SK-N-SH (cell line): Measurements from ENCODE around the gene NOP16. TPM values are rescaled to one million over a fixed set of nuclear protein-coding genes. Genes with fewer than 3 reads are reported as not detected.

ENCODE experiments used
- CTCF ChIA-PET: fragments of 300-600, 350-600 bp; formaldehyde crosslinking; extraction: SDS; loops from one replicate; lab custom pipeline; 2021; lab: Yijun Ruan, JAX
- POLR2A ChIA-PET: fragments of 350-600 bp; sonication (Branson Sonifier 250); formaldehyde crosslinking; extraction: SDS; loops from one replicate; lab custom pipeline; 2020; ENCODE audit warnings: antibody characterized with exemption, inconsistent platforms; lab: Yijun Ruan, JAX
- DNase-seq: peaks from one replicate; pipeline ENCODE4 v3.0.0; 2012
- H2AFZ ChIP-seq: fragments of 200-600 bp; sonication (generic); 2 replicates; pipeline ENCODE4 v1.8.1; 2016; ENCODE audit warnings: antibody characterized with exemption, mild to moderate bottlenecking, low read depth
- H3F3A ChIP-seq: fragments of 200-600 bp; sonication (generic); replicated peaks from 2 replicates; pipeline ENCODE3; 2016; ENCODE audit warnings: antibody characterized with exemption, mild to moderate bottlenecking; ENCODE audit not compliant: insufficient read depth
- H3K27ac ChIP-seq, 2 experiments: fragments of 200-500 bp in 1 of 2; fragments of 200-600 bp in 1 of 2; sonication (Bioruptor generic) in 1 of 2; sonication (generic), shearing (Covaris generic) in 1 of 2; 2 replicates each; pipeline versions ENCODE4 v1.5.1 to v1.6.1; 2014 to 2016; ENCODE audit warnings: low read depth in 2 of 2, inconsistent platforms in 1 of 2, low read length in 1 of 2, mild to moderate bottlenecking in 1 of 2, mixed read lengths in 1 of 2
- H3K27me3 ChIP-seq: fragments of 200-600 bp; sonication (generic), shearing (Covaris generic); 2 replicates; pipeline ENCODE4 v1.6.1; 2016; ENCODE audit warnings: mixed run types; ENCODE audit not compliant: insufficient read depth
- H3K36me3 ChIP-seq, 2 experiments: fragments of 200-500 bp in 1 of 2; fragments of 200-600 bp in 1 of 2; sonication (Bioruptor generic) in 1 of 2; sonication (generic) in 1 of 2; replicated peaks in 1 of 2; 2 replicates each; pipeline versions ENCODE3 to v1.5.1; 2014 to 2016; ENCODE audit warnings: low read length in 1 of 2, mild to moderate bottlenecking in 1 of 2; ENCODE audit not compliant: insufficient read depth in 2 of 2, control insufficient read depth in 1 of 2
- H3K4me1 ChIP-seq, 2 experiments: fragments of 200-500 bp in 1 of 2; fragments of 200-600 bp in 1 of 2; sonication (Bioruptor generic) in 1 of 2; sonication (generic), shearing (Covaris generic) in 1 of 2; 2 replicates each; pipeline versions ENCODE4 v1.5.1 to v1.6.1; 2014 to 2016; ENCODE audit warnings: low read depth in 1 of 2, low read length in 1 of 2, mixed run types in 1 of 2; ENCODE audit not compliant: insufficient read depth in 2 of 2, control insufficient read depth in 1 of 2
- H3K4me2 ChIP-seq: fragments of 200-600 bp; sonication (generic), shearing (Covaris generic); 2 replicates; pipeline ENCODE4 v1.6.1; 2017; ENCODE audit warnings: mixed run types
- H3K4me3 ChIP-seq, 2 experiments: fragments of 200-500 bp in 1 of 2; fragments of 200-600 bp in 1 of 2; sonication (Bioruptor generic) in 1 of 2; sonication (generic), shearing (Covaris generic) in 1 of 2; 2 replicates each; pipeline versions ENCODE4 v1.5.1 to v1.8.1; 2014 to 2016; ENCODE audit warnings: low read depth in 2 of 2, inconsistent platforms in 1 of 2, low read length in 1 of 2, mild to moderate bottlenecking in 1 of 2, mixed read lengths in 1 of 2, moderate library complexity in 1 of 2
- H3K79me2 ChIP-seq: fragments of 200-600 bp; sonication (generic); 2 replicates; pipeline ENCODE4 v1.8.1; 2017; ENCODE audit warnings: mild to moderate bottlenecking; ENCODE audit not compliant: insufficient read depth
- H3K9ac ChIP-seq: fragments of 200-600 bp; sonication (generic); 2 replicates; pipeline ENCODE4 v1.6.1; 2017; ENCODE audit warnings: mixed run types
- H3K9me2 ChIP-seq: fragments of 200-600 bp; sonication (generic); 2 replicates; pipeline ENCODE4 v1.6.1; 2017; ENCODE audit warnings: mixed run types
- H3K9me3 ChIP-seq: fragments of 200-600 bp; sonication (generic); 2 replicates; pipeline ENCODE4 v1.6.1; 2017; ENCODE audit warnings: mixed run types, mild to moderate bottlenecking, moderate library complexity
- H4K20me1 ChIP-seq: fragments of 200-600 bp; sonication (generic); 2 replicates; pipeline ENCODE4 v1.6.1; 2017; ENCODE audit warnings: mild to moderate bottlenecking, mixed run types; ENCODE audit not compliant: insufficient read depth
- CHD2 ChIP-seq: fragments of 150-350 bp; IDR thresholded peaks from 2 replicates; pipeline ENCODE4 v1.6.1; 2018; ENCODE audit warnings: low read length; ENCODE audit not compliant: partially characterized antibody
- GATA2 ChIP-seq: sonication (generic); formaldehyde crosslinking; IDR thresholded peaks from 2 replicates; pipeline ENCODE4 v1.5.0; 2020; ENCODE audit warnings: mild to moderate bottlenecking, missing genetic modification reagents
- JUND ChIP-seq: IDR thresholded peaks from 2 replicates; pipeline ENCODE4 v1.4.0; 2012
- POLR2AphosphoS5 ChIP-seq: IDR thresholded peaks from 2 replicates; pipeline ENCODE4 v1.6.1; 2012; ENCODE audit warnings: low read depth, low read length
- RCOR1 ChIP-seq: fragments of 150-350 bp; IDR thresholded peaks from 2 replicates; pipeline ENCODE4 v1.6.1; 2017; ENCODE audit warnings: antibody characterized with exemption, low read length
- TEAD4 ChIP-seq: IDR thresholded peaks from 2 replicates; pipeline ENCODE4 v1.4.0; 2012; ENCODE audit warnings: mild to moderate bottlenecking, borderline replicate concordance; ENCODE audit not compliant: insufficient read depth
- ZBTB33 ChIP-seq: IDR thresholded peaks from 2 replicates; pipeline ENCODE4 v1.4.0; 2012; ENCODE audit warnings: low read depth, borderline replicate concordance
- WGBS: methylation state at CpG from one replicate; pipeline ENCODE4 v1.1.6; 2017; ENCODE audit warnings: low lambda C conversion rate; 5-methylcytosine and 5-hydroxymethylcytosine counted together
- polyA plus RNA-seq, 3 experiments: library from polyadenylated mRNA; depleted of rRNA; stranded (reverse); fragments of >200 nt; gene quantifications; 2 replicates each; pipeline ENCODE4 v1.2.3, GENCODE V29; 2012

Gene NOP16
- polyA plus RNA-seq, 1 of the 3 experiments (the other 2 are of a cell fraction): 158 TPM

DNA sequence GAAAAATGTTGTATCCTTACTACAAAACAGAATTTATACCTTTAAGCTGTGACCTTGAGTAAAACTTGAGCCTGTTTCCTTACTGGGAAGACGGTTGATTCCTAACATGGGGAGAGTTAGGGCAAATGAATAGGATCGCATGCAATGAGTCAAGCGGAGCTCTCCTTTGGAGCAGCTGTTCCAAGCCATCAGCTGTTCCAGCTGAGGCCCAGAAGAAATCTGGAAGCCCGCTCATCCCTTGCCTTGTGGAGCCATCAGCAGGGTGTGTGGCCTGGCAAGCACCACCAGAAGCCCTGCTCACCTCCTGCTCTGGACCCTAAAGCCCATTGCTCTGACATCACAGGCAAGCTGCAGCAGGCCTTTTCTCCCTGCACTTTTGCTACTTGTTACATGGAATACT lies 34.9 kb downstream of the NOP16 start:
- POLR2A ChIA-PET: no interaction called here
- peaks cover 0 to 7% of the 10 kb centered on the region in 2 experiments; a peak in 1 of 4 replicates for H3K4me1 ChIP-seq
- H3K9ac ChIP-seq: no peak overlapping the region
- H3K79me2 ChIP-seq: peaks cover 88% of the 10 kb centered on the region
- CTCF ChIA-PET: no interaction called here
- no peak overlapping the region for H3K4me3 ChIP-seq
- 100% methylated on average over 4 of the region's 4 CpGs for WGBS
- no peak for DNase-seq
- peaks cover 55 to 77% of the 10 kb centered on the region in 2 experiments for H3K36me3 ChIP-seq
- H4K20me1 ChIP-seq: peaks cover 53% of the 10 kb centered on the region
- no peak overlapping the region for H3K4me2 ChIP-seq
- peaks cover 3% of the 10 kb centered on the region for H3F3A ChIP-seq
- no peaks in the 10 kb centered on the region for H3K9me2 ChIP-seq
- H3K9me3 ChIP-seq: no peaks in the 10 kb centered on the region
- no peak overlapping the region for H2AFZ ChIP-seq
- H3K27ac ChIP-seq: no peak overlapping the region
- H3K27me3 ChIP-seq: no peaks in the 10 kb centered on the region
- TF ChIP-seq CHD2: no peak
- no peak for TF ChIP-seq POLR2AphosphoS5
- no peak for TF ChIP-seq TEAD4
- TF ChIP-seq ZBTB33: no peak
- no peak for TF ChIP-seq RCOR1
- no peak for TF ChIP-seq JUND
- TF ChIP-seq, all 33 proteins: peak for 0

DNA sequence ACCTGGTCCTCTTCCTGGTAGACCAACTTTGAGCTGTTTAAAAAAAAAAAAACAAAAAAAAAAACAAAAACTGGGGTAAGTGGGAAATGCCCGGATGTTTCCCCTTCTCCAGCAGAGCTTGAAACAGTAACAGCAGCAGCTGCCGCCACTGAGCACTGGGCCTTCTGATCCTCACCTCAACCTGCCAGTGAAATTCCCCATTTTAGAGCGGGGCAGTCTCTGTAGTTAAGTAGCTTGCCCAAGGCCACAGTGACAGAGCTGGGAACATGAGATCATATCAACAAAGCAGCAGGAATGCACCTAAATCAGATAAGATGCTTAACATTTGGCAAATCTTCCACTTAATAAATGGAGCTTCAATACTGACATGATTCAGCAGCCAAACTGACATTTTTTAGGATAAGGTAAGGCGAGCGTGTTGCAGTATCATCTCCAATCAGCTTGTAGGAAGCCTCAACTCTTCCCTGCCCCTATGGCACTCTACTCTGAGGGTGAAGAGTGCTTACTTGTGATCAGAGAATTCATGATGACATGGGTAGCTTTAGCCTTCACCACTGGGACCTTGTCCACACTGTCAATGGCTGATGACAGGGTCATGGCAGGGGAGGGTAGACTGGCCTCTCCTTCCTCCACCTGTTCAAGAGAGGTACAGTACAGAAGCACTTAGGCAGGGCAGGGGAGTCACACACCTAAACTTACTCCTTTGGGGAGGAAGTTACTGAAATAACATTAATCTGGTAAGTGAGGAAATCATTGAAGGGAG lies 36.1 kb downstream of the NOP16 start:
- Histone ChIP-seq H2AFZ (no peak overlapping the region), H3K27me3 (no peaks in the 10 kb centered on the region), H3K27ac (no peak overlapping the region), H3K4me2 (no peak overlapping the region), H3K4me3 (no peak overlapping the region), H3K79me2 (peaks cover 75% of the 10 kb centered on the region), H3K9me3 (no peaks in the 10 kb centered on the region), H3K9ac (no peak overlapping the region), H3K9me2 (no peaks in the 10 kb centered on the region), H3F3A (peaks cover 3% of the 10 kb centered on the region), H4K20me1 (peaks cover 45% of the 10 kb centered on the region), H3K36me3 (peaks cover 55 to 82% of the 10 kb centered on the region in 2 experiments), H3K4me1 (peaks cover 0 to 7% of the 10 kb centered on the region in 2 experiments; a peak in 1 of 4 replicates)
- ChIA-PET CTCF (interaction anchor here (0.6 kb wide), 1 partner anchor 21 kb away, joined by 3 read pairs; no protein-coding TSS in a partner anchor), POLR2A (interaction anchor here (1.9 kb wide), 1 partner anchor 9 kb away, joined by 5 read pairs; the partner anchor contains the start of gene KIAA1191)
- WGBS: 87% methylated on average over 5 of the region's 5 CpGs
- TF ChIP-seq ZBTB33: no peak
- peak; percentile 58 for TF ChIP-seq GATA2 (CRISPR knock-in tag)
- no peak for DNase-seq
